GM12878 (cell line): ENCODE results near the gene ANO2. TPM values are rescaled to one million over a fixed set of nuclear protein-coding genes. Genes with fewer than 3 reads are reported as not detected.

Source experiments
- ATAC-seq: fragments of 200-7000 bp; cut with Tn5 transposase; 3 replicates; pipeline ENCODE4 v1.9.1; 2020; ENCODE audit warnings: mild to moderate bottlenecking, moderate library complexity
- BruUV-seq: library from RNA; stranded (reverse); fragments of 400-500 nt; replicated peaks from 2 replicates; lab custom pipeline; 2021; lab: Mats Ljungman, UMichigan
- CTCF ChIA-PET: fragments of 300-600 bp; sonication (Branson Sonifier 250); formaldehyde crosslinking; extraction: SDS; loops from one replicate; lab custom pipeline; 2021; ENCODE audit warnings: inconsistent platforms; lab: Yijun Ruan, JAX
- POLR2A ChIA-PET: fragments of 350-600 bp; formaldehyde crosslinking; extraction: SDS; loops from one replicate; lab custom pipeline; 2021; ENCODE audit warnings: inconsistent platforms; lab: Charles Lee
- RAD21 ChIA-PET: fragments of 300-600 bp; sonication (Branson Sonifier 250); formaldehyde crosslinking; loops from one replicate; lab custom pipeline; 2023; ENCODE audit warnings: antibody characterized with exemption; ENCODE audit not compliant: unreplicated experiment; lab: Charles Lee
- SMC1A ChIA-PET: fragments of 300-600 bp; sonication (Branson Sonifier 250); formaldehyde crosslinking; loops from one replicate; lab custom pipeline; 2023; ENCODE audit not compliant: unreplicated experiment, uncharacterized antibody; lab: Charles Lee
- DNase-seq: peaks from one replicate; pipeline ENCODE4 v3.0.0-alpha.2; 2011; ENCODE audit warnings: low read depth, low spot score
- FAIRE-seq: peaks from 3 replicates; lab custom pipeline; 2011; peaks lifted over from hg19 to GRCh38; lab: Jason Lieb, UNC
- H2AFZ ChIP-seq: 2 replicates; pipeline ENCODE4 v1.6.0; 2011; ENCODE audit warnings: low read depth, low read length, control low read depth; ENCODE audit not compliant: control insufficient read depth
- H3K27ac ChIP-seq: 2 replicates; pipeline ENCODE4 v1.5.1; 2011; ENCODE audit warnings: control low read depth; ENCODE audit not compliant: control insufficient read depth, insufficient read depth
- H3K27me3 ChIP-seq, 2 experiments: replicated peaks in 1 of 2; 2 replicates each; pipeline versions ENCODE4 v1.6.0 to v1.6.1; 2011; ENCODE audit warnings: low read length in 1 of 2; ENCODE audit not compliant: control insufficient read depth in 2 of 2, insufficient read depth in 2 of 2
- H3K36me3 ChIP-seq, 2 experiments: 2 replicates each; pipeline ENCODE4 v1.5.1; 2011; ENCODE audit warnings: low read length in 1 of 2; ENCODE audit not compliant: control insufficient read depth in 2 of 2, insufficient read depth in 2 of 2
- H3K4me1 ChIP-seq: 2 replicates; pipeline ENCODE4 v1.6.1; 2011; ENCODE audit warnings: mild to moderate bottlenecking, low read length, moderate library complexity, mixed read lengths; ENCODE audit not compliant: control insufficient read depth, insufficient read depth
- H3K4me2 ChIP-seq: 2 replicates; pipeline ENCODE4 v1.6.0; 2011; ENCODE audit warnings: control low read depth; ENCODE audit not compliant: control insufficient read depth, insufficient read depth
- H3K4me3 ChIP-seq: fragments of 200-600 bp; sonication (generic); 2 replicates; pipeline ENCODE4 v1.5.1; 2016
- H3K79me2 ChIP-seq: 2 replicates; pipeline ENCODE4 v1.6.0; 2011; ENCODE audit warnings: low read length; ENCODE audit not compliant: control insufficient read depth, insufficient read depth
- H3K9ac ChIP-seq: 2 replicates; pipeline ENCODE4 v1.8.0; 2011; ENCODE audit warnings: low read length, control low read depth, mixed read lengths; ENCODE audit not compliant: control insufficient read depth, insufficient read depth
- H3K9me3 ChIP-seq: replicated peaks from 3 replicates; pipeline ENCODE4 v1.5.1; 2011; ENCODE audit warnings: mild to moderate bottlenecking, low read length; ENCODE audit not compliant: control insufficient read depth, insufficient read depth
- H4K20me1 ChIP-seq: 2 replicates; pipeline ENCODE4 v1.6.0; 2011; ENCODE audit not compliant: control insufficient read depth, insufficient read depth
- EED ChIP-seq: sonication (generic); IDR thresholded peaks from 2 replicates; pipeline ENCODE4 v1.6.1; 2016; ENCODE audit warnings: antibody characterized with exemption, low read depth
- PKNOX1 ChIP-seq: fragments of 450-650 bp; IDR thresholded peaks from 2 replicates; pipeline ENCODE4 v1.6.1; 2016; ENCODE audit warnings: mild to moderate bottlenecking
- PML ChIP-seq: IDR thresholded peaks from 2 replicates; pipeline ENCODE4 v1.6.1; 2012; ENCODE audit warnings: low read length, inconsistent platforms
- WGBS: methylation state at CpG from one replicate; pipeline ENCODE4 v1.1.6; 2016; ENCODE audit warnings: low lambda C conversion rate; ENCODE audit not compliant: insufficient replicate concordance, insufficient coverage; ENCODE audit errors: missing lambda C conversion rate; 5-methylcytosine and 5-hydroxymethylcytosine counted together
- in situ Hi-C: fragments of 300-500 bp; cut with MboI; formaldehyde crosslinking; loops from 9 replicates; pipeline ENCODE4 v1.14.3; 2018; ENCODE audit warnings: mixed read lengths
- intact Hi-C: fragments of 100-400 bp; cut with micrococcal nuclease; formaldehyde crosslinking; loops from one replicate; pipeline ENCODE4 v1.14.2; 2022; ENCODE audit not compliant: unreplicated experiment
- polyA plus RNA-seq, 11 experiments: library from polyadenylated mRNA; depleted of rRNA in 4 of 11; unstranded in 6 of 11; stranded (reverse) in 5 of 11; fragments of >200 nt; fragmentation: Nextera tagmentation in 4 of 11; fragmentation: Illumina TruSeq in 1 of 11; extraction: Ambion mirVana in 4 of 11; extraction: Trizol in 1 of 11; gene quantifications; 1 replicate in 1 of 11; 2 replicates in 10 of 11; pipeline versions ENCODE4 v1.2.1 to v1.2.3, GENCODE V29; 2011 to 2016; ENCODE audit warnings: inconsistent platforms in 2 of 11, missing spikeins in 2 of 11, low read depth in 1 of 11
- total RNA-seq, 4 experiments: library from RNA; depleted of rRNA in 3 of 4; stranded (reverse); fragments of >200 nt in 3 of 4; fragmentation: Illumina TruSeq in 1 of 4; extraction: Trizol in 1 of 4; gene quantifications; 2 replicates each; pipeline versions ENCODE4 v1.2.1 to v1.2.3, GENCODE V29; 2013 to 2021

ANO2 gene
- total and polyA plus RNA-seq, 10 of the 15 experiments (the other 5 are each of a cell fraction or from before 2014, with no cell fraction given) = not detected

GRCh38 chr12:5534426-5535199 lies 410.4 kb downstream of the ANO2 start:
- no peaks in the 10 kb centered on the region for H3K36me3 ChIP-seq
- no peak overlapping the region for H3K4me2 ChIP-seq
- H2AFZ ChIP-seq = no peak overlapping the region
- H3K4me3 ChIP-seq = no peak overlapping the region
- H3K4me1 ChIP-seq = no peaks in the 10 kb centered on the region
- DNase-seq (no peak), ATAC-seq (no peak), FAIRE-seq (no peak)
- CTCF ChIA-PET = no interaction called here
- no TSS peak for BruUV-seq
- H3K9ac ChIP-seq = no peak overlapping the region
- POLR2A ChIA-PET = no interaction called here
- SMC1A ChIA-PET = no interaction called here
- intact Hi-C loops (no loop called here), in situ Hi-C loops (no loop called here)
- no peak overlapping the region for H3K27ac ChIP-seq
- H3K9me3 ChIP-seq = no peaks in the 10 kb centered on the region
- no peak for TF ChIP-seq EED
- TF ChIP-seq PML = no peak
- 6% methylated on average over 10 of the region's 10 CpGs for WGBS
- no peaks in the 10 kb centered on the region for H3K79me2 ChIP-seq
- RAD21 ChIA-PET = no interaction called here
- no peaks in the 10 kb centered on the region for H4K20me1 ChIP-seq
- H3K27me3 ChIP-seq = no peaks in the 10 kb centered on the region; a peak in 1 of 4 replicates

GRCh38 chr12:5533368-5533767 lies 411.7 kb downstream of the ANO2 start:
- Histone ChIP-seq H4K20me1 (no peaks in the 10 kb centered on the region), H3K9me3 (no peaks in the 10 kb centered on the region), H3K27me3 (no peaks in the 10 kb centered on the region; a peak in 1 of 4 replicates), H3K79me2 (no peaks in the 10 kb centered on the region), H2AFZ (no peak overlapping the region), H3K4me1 (no peaks in the 10 kb centered on the region), H3K9ac (no peak overlapping the region), H3K4me2 (no peak overlapping the region)
- ChIA-PET RAD21 (no interaction called here), POLR2A (no interaction called here), CTCF (no interaction called here)
- DNase-seq = no peak
- intact Hi-C loops = no loop called here
- in situ Hi-C loops = no loop called here
- BruUV-seq = no TSS peak
- TF ChIP-seq PKNOX1 = no peak
- TF ChIP-seq, all 136 proteins: peak for 0
- Histone ChIP-seq H3K36me3 (no peaks in the 10 kb centered on the region), H3K4me3 (no peak overlapping the region), H3K27ac (no peak overlapping the region)
- FAIRE-seq = no peak
- SMC1A ChIA-PET = no interaction called here
- ATAC-seq = no peak
- 0% methylated on average over 3 of the region's 3 CpGs for WGBS
